HepG2 (cell line): ENCODE measurements around the gene PTEN. TPM values are rescaled to one million over a fixed set of nuclear protein-coding genes. Genes with fewer than 3 reads are reported as not detected.

ENCODE experiments used
- CENPX ChIP-seq: sonication (generic); formaldehyde crosslinking; IDR thresholded peaks from 2 replicates; pipeline ENCODE4 v1.9.0; 2021; ENCODE audit warnings: mild to moderate bottlenecking, missing genetic modification reagents, moderate library complexity
- ETV5 ChIP-seq: IDR thresholded peaks from 2 replicates; pipeline ENCODE4 v1.6.1; 2018; ENCODE audit warnings: missing biosample characterization, missing genetic modification reagents, inconsistent platforms, borderline replicate concordance
- HDAC6 ChIP-seq: fragments of 200-600 bp; sonication (generic); IDR thresholded peaks from 2 replicates; pipeline ENCODE4 v1.7.0; 2017; ENCODE audit warnings: mild to moderate bottlenecking, antibody characterized with exemption, low read length, low read depth
- ISL2 ChIP-seq: sonication (generic); formaldehyde crosslinking; IDR thresholded peaks from 2 replicates; pipeline ENCODE4 v1.5.0; 2020; ENCODE audit warnings: missing genetic modification reagents
- KDM1A ChIP-seq: IDR thresholded peaks from 2 replicates; pipeline ENCODE4 v1.6.1; 2016; ENCODE audit warnings: missing compliant biosample characterization
- MAZ ChIP-seq, 2 experiments: sonication (generic) in 1 of 2; formaldehyde crosslinking in 1 of 2; IDR thresholded peaks; 2 replicates each; pipeline versions ENCODE4 v1.5.0 to v1.6.1; 2012 to 2020; ENCODE audit warnings: low read depth in 2 of 2, mild to moderate bottlenecking in 2 of 2, borderline replicate concordance in 1 of 2, improper control_type of control experiment in 1 of 2, low read length in 1 of 2, missing genetic modification reagents in 1 of 2, moderate library complexity in 1 of 2
- MTA1 ChIP-seq: sonication (generic); formaldehyde crosslinking; IDR thresholded peaks from 2 replicates; pipeline ENCODE4 v1.4.0; 2020; ENCODE audit warnings: missing genetic modification reagents, mild to moderate bottlenecking, borderline replicate concordance
- NCOA2 ChIP-seq: sonication (generic); formaldehyde crosslinking; IDR thresholded peaks from 2 replicates; pipeline ENCODE4 v1.8.0; 2022; ENCODE audit warnings: inconsistent platforms
- RBM22 ChIP-seq: fragments of 200-400 bp; formaldehyde crosslinking; optimal IDR thresholded peaks from 2 replicates; pipeline ENCODE3; 2017; ENCODE audit warnings: mild to moderate bottlenecking, low read length, moderate library complexity
- RBM39 ChIP-seq: fragments of 200-400 bp; formaldehyde crosslinking; IDR thresholded peaks from one replicate; pipeline ENCODE4 v1.6.1; 2018; ENCODE audit warnings: antibody characterized with exemption, mild to moderate bottlenecking, low read depth, low read length; ENCODE audit not compliant: poor library complexity, severe bottlenecking
- SUZ12 ChIP-seq: fragments of 150-350 bp; IDR thresholded peaks from 2 replicates; pipeline ENCODE4 v1.6.1; 2014; ENCODE audit warnings: low read depth, low read length
- TSC22D2 ChIP-seq: sonication (generic); formaldehyde crosslinking; IDR thresholded peaks from 2 replicates; pipeline ENCODE4 v1.5.1; 2020; ENCODE audit warnings: missing genetic modification reagents, mild to moderate bottlenecking, borderline replicate concordance
- XRCC5 ChIP-seq: fragments of 200-400 bp; formaldehyde crosslinking; optimal IDR thresholded peaks from 2 replicates; pipeline ENCODE3; 2017; ENCODE audit warnings: mild to moderate bottlenecking, low read length
- ZNF274 ChIP-seq: sonication (generic); formaldehyde crosslinking; IDR thresholded peaks from 2 replicates; pipeline ENCODE4 v1.5.1; 2020; ENCODE audit warnings: mild to moderate bottlenecking, missing genetic modification reagents
- ZNF768 ChIP-seq: sonication (generic); formaldehyde crosslinking; IDR thresholded peaks from 2 replicates; pipeline ENCODE4 v1.4.0; 2020; ENCODE audit warnings: missing genetic modification reagents
- polyA plus RNA-seq, 8 experiments: library from polyadenylated mRNA; depleted of rRNA in 3 of 8; stranded (reverse) in 7 of 8; unstranded in 1 of 8; fragments of >200 nt; fragmentation: Illumina TruSeq in 4 of 8; extraction: Trizol in 4 of 8; gene quantifications; 2 replicates each; pipeline versions ENCODE4 v1.2.1 to v1.2.3, GENCODE V29; 2011 to 2016; ENCODE audit warnings: low read depth in 4 of 8, missing spikeins in 1 of 8, mixed read lengths in 1 of 8; ENCODE audit not compliant: insufficient read depth in 1 of 8
- total RNA-seq, 5 experiments: library from RNA; depleted of rRNA; stranded (reverse); fragments of >200 nt; fragmentation: Illumina TruSeq; extraction: Trizol; gene quantifications; 2 replicates each; pipeline ENCODE4 v1.2.3, GENCODE V29; 2016; ENCODE audit warnings: low read depth in 1 of 5
- TF ChIP-seq, protein P1 (sequence below): sonication (generic); formaldehyde crosslinking; IDR thresholded peaks from 2 replicates; pipeline ENCODE4 v1.5.0; 2020; ENCODE audit warnings: mild to moderate bottlenecking, missing genetic modification reagents, moderate library complexity
- TF ChIP-seq, protein P2 (sequence below): sonication (generic); formaldehyde crosslinking; IDR thresholded peaks from 2 replicates; pipeline ENCODE4 v1.5.0; 2020; ENCODE audit warnings: missing genetic modification reagents
- TF ChIP-seq, protein P3 (sequence below): sonication (generic); IDR thresholded peaks from 2 replicates; pipeline ENCODE4 v1.6.1; 2016; ENCODE audit warnings: low read depth, borderline replicate concordance
- TF ChIP-seq, protein P4 (sequence below): sonication (generic); formaldehyde crosslinking; IDR thresholded peaks from one replicate; pipeline ENCODE4 v1.5.1; 2020; ENCODE audit warnings: mild to moderate bottlenecking, missing genetic modification reagents; ENCODE audit errors: not compliant biosample characterization

Gene PTEN
- total and polyA plus RNA-seq, 2 of the 13 experiments (the other 11 are each of a cell fraction or from before 2014, with no cell fraction given) = 30.3 to 61.3 TPM

DNA sequence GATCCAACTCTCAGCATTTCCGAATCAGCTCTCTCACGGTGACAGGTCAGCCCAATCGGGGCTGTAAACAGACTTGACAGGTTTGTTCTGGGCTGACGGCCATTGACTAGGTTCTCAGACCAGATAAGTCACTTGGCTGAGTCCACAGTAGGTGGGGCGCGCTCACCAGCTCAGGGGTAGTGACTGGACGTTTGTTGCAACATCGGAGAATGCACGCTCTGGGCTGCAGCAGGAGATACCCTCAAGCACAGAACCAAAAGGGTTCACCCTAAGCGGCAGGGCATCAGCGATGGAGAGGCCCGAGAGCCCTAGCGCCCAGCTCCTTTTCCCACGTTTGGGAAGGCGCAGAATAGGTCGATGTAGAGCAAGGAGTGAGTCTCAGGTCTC lies 1.9 kb upstream of the PTEN start (continued):
- TF ChIP-seq, protein P1, sequence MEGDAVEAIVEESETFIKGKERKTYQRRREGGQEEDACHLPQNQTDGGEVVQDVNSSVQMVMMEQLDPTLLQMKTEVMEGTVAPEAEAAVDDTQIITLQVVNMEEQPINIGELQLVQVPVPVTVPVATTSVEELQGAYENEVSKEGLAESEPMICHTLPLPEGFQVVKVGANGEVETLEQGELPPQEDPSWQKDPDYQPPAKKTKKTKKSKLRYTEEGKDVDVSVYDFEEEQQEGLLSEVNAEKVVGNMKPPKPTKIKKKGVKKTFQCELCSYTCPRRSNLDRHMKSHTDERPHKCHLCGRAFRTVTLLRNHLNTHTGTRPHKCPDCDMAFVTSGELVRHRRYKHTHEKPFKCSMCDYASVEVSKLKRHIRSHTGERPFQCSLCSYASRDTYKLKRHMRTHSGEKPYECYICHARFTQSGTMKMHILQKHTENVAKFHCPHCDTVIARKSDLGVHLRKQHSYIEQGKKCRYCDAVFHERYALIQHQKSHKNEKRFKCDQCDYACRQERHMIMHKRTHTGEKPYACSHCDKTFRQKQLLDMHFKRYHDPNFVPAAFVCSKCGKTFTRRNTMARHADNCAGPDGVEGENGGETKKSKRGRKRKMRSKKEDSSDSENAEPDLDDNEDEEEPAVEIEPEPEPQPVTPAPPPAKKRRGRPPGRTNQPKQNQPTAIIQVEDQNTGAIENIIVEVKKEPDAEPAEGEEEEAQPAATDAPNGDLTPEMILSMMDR (CRISPR knock-in tag) = peak; percentile 75
- TF ChIP-seq, protein P2, sequence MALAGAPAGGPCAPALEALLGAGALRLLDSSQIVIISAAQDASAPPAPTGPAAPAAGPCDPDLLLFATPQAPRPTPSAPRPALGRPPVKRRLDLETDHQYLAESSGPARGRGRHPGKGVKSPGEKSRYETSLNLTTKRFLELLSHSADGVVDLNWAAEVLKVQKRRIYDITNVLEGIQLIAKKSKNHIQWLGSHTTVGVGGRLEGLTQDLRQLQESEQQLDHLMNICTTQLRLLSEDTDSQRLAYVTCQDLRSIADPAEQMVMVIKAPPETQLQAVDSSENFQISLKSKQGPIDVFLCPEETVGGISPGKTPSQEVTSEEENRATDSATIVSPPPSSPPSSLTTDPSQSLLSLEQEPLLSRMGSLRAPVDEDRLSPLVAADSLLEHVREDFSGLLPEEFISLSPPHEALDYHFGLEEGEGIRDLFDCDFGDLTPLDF (CRISPR knock-in tag) = no peak
- TF ChIP-seq ZNF768 (0 out of 2 replicates have a peak, but pooled peaks have one; percentile 12), ZNF274 (CRISPR knock-in tag) (no peak), MTA1 (CRISPR knock-in tag) (no peak), TSC22D2 (CRISPR knock-in tag) (no peak), NCOA2 (CRISPR knock-in tag) (no peak), XRCC5 (no peak), RBM39 (no peak), HDAC6 (no peak), MAZ (IDR thresholded peaks at IDR 0.05; ENCODE audit: borderline replicate concordance, low read depth, low read length) (no peak), MAZ (CRISPR knock-in tag; IDR thresholded peaks at IDR 0.05; ENCODE audit: low read depth) (no peak), RBM22 (peak; percentile 68), ISL2 (no peak), KDM1A (CRISPR knock-in tag) (no peak), CENPX (CRISPR knock-in tag) (no peak), ETV5 (no peak), SUZ12 (no peak)
- TF ChIP-seq, protein P3, sequence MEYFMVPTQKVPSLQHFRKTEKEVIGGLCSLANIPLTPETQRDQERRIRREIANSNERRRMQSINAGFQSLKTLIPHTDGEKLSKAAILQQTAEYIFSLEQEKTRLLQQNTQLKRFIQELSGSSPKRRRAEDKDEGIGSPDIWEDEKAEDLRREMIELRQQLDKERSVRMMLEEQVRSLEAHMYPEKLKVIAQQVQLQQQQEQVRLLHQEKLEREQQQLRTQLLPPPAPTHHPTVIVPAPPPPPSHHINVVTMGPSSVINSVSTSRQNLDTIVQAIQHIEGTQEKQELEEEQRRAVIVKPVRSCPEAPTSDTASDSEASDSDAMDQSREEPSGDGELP = peak; percentile 17; the same call in 1 of the 2 replicates
- TF ChIP-seq, protein P4, sequence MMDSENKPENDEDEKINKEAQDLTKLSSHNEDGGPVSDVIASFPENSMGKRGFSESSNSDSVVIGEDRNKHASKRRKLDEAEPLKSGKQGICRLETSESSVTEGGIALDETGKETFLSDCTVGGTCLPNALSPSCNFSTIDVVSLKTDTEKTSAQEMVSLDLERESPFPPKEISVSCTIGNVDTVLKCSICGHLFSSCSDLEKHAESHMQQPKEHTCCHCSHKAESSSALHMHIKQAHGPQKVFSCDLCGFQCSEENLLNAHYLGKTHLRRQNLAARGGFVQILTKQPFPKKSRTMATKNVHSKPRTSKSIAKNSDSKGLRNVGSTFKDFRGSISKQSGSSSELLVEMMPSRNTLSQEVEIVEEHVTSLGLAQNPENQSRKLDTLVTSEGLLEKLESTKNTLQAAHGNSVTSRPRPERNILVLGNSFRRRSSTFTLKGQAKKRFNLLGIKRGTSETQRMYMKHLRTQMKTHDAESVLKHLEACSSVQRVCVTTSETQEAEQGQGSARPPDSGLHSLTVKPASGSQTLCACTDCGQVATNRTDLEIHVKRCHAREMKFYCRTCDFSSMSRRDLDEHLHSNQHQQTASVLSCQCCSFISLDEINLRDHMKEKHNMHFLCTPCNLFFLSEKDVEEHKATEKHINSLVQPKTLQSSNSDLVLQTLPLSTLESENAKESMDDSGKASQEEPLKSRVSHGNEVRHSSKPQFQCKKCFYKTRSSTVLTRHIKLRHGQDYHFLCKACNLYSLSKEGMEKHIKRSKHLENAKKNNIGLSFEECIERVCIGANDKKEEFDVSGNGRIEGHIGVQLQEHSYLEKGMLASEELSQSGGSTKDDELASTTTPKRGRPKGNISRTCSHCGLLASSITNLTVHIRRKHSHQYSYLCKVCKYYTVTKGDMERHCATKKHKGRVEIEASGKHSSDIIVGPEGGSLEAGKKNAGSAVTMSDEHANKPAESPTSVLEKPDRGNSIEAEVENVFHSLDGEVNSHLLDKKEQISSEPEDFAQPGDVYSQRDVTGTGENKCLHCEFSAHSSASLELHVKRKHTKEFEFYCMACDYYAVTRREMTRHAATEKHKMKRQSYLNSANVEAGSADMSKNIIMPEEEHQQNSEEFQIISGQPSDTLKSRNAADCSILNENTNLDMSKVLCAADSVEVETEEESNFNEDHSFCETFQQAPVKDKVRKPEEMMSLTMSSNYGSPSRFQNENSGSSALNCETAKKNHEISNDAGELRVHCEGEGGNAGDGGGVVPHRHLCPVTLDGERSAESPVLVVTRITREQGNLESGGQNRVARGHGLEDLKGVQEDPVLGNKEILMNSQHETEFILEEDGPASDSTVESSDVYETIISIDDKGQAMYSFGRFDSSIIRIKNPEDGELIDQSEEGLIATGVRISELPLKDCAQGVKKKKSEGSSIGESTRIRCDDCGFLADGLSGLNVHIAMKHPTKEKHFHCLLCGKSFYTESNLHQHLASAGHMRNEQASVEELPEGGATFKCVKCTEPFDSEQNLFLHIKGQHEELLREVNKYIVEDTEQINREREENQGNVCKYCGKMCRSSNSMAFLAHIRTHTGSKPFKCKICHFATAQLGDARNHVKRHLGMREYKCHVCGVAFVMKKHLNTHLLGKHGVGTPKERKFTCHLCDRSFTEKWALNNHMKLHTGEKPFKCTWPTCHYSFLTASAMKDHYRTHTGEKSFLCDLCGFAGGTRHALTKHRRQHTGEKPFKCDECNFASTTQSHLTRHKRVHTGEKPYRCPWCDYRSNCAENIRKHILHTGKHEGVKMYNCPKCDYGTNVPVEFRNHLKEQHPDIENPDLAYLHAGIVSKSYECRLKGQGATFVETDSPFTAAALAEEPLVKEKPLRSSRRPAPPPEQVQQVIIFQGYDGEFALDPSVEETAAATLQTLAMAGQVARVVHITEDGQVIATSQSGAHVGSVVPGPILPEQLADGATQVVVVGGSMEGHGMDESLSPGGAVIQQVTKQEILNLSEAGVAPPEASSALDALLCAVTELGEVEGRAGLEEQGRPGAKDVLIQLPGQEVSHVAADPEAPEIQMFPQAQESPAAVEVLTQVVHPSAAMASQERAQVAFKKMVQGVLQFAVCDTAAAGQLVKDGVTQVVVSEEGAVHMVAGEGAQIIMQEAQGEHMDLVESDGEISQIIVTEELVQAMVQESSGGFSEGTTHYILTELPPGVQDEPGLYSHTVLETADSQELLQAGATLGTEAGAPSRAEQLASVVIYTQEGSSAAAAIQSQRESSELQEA = no peak
